Stimulated activated CD4-positive, alpha-beta T cell treated with anti-CD3 and anti-CD28 coated beads, Interleukin-15, amount 100 ng/mL, for 1 hour (primary cell): ENCODE results near the gene CDH13.

Experiments used
- DNase-seq, 2 donors: peaks; one replicate each; pipeline ENCODE4 v3.0.0-alpha.2; 2020; ENCODE audit warnings: low read depth in 1 of 2, low spot score in 1 of 2

Gene CDH13

GRCh38 chr16:83538707-83539106 lies 911.9 kb downstream of the CDH13 start:
- DNase-seq = no peak

GRCh38 chr16:83539736-83540490 lies 913.1 kb downstream of the CDH13 start:
- no peak for DNase-seq

GRCh38 chr16:83541231-83541630 lies 914.5 kb downstream of the CDH13 start:
- DNase-seq = no peak

- DNase-seq = no peak
Observed at GRCh38 chr16:83542491-83542890, 915.7 kb downstream of the CDH13 start.

- no peak for DNase-seq
Observed at GRCh38 chr16:83549316-83550182, 922.8 kb downstream of the CDH13 start.

- no peak for DNase-seq
Observed at GRCh38 chr16:83550183-83550569, 923.4 kb downstream of the CDH13 start.

- no peak for DNase-seq
Observed at GRCh38 chr16:83552228-83552627, 925.5 kb downstream of the CDH13 start.

- no peak for DNase-seq
Observed at GRCh38 chr16:83552930-83553329, 926.2 kb downstream of the CDH13 start.

- DNase-seq = no peak
Observed at GRCh38 chr16:83554096-83554495, 927.3 kb downstream of the CDH13 start.

GRCh38 chr16:83554540-83554939 lies 927.8 kb downstream of the CDH13 start:
- no peak for DNase-seq

- no peak for DNase-seq
Observed at GRCh38 chr16:83561876-83562275, 935.1 kb downstream of the CDH13 start.

- no peak for DNase-seq
Observed at GRCh38 chr16:83568345-83568744, 941.6 kb downstream of the CDH13 start.

GRCh38 chr16:83574388-83574787 lies 947.6 kb downstream of the CDH13 start:
- no peak for DNase-seq

GRCh38 chr16:83577078-83577745 lies 950.4 kb downstream of the CDH13 start:
- no peak for DNase-seq

- no peak for DNase-seq
Observed at GRCh38 chr16:83578171-83578570, 951.4 kb downstream of the CDH13 start.

- DNase-seq = no peak
Observed at GRCh38 chr16:83579027-83579426, 952.3 kb downstream of the CDH13 start.

- DNase-seq = no peak
Observed at GRCh38 chr16:83579436-83579835, 952.7 kb downstream of the CDH13 start.

- no peak for DNase-seq
Observed at GRCh38 chr16:83581082-83581481, 954.3 kb downstream of the CDH13 start.

GRCh38 chr16:83581994-83582747 lies 955.4 kb downstream of the CDH13 start:
- DNase-seq = no peak

- no peak for DNase-seq
Observed at GRCh38 chr16:83586036-83586435, 959.3 kb downstream of the CDH13 start.
